Breast epithelium (tissue), 3 donors: ENCODE results near the gene HSPB2.

Experiments
- POLR2AphosphoS5 ChIP-seq, 3 donors: sonication (generic); formaldehyde crosslinking; IDR thresholded peaks; one replicate each; pipeline ENCODE4 v1.6.1; 2017; ENCODE audit warnings: antibody characterized with exemption in 3 of 3
- TF ChIP-seq, protein P1 (sequence below), 3 donors: fragments of 450-650 bp; IDR thresholded peaks; one replicate each; pipeline ENCODE4 v1.5.1; 2016 to 2017; ENCODE audit warnings: antibody characterized with exemption in 3 of 3, mild to moderate bottlenecking in 3 of 3, moderate library complexity in 3 of 3

DNA sequence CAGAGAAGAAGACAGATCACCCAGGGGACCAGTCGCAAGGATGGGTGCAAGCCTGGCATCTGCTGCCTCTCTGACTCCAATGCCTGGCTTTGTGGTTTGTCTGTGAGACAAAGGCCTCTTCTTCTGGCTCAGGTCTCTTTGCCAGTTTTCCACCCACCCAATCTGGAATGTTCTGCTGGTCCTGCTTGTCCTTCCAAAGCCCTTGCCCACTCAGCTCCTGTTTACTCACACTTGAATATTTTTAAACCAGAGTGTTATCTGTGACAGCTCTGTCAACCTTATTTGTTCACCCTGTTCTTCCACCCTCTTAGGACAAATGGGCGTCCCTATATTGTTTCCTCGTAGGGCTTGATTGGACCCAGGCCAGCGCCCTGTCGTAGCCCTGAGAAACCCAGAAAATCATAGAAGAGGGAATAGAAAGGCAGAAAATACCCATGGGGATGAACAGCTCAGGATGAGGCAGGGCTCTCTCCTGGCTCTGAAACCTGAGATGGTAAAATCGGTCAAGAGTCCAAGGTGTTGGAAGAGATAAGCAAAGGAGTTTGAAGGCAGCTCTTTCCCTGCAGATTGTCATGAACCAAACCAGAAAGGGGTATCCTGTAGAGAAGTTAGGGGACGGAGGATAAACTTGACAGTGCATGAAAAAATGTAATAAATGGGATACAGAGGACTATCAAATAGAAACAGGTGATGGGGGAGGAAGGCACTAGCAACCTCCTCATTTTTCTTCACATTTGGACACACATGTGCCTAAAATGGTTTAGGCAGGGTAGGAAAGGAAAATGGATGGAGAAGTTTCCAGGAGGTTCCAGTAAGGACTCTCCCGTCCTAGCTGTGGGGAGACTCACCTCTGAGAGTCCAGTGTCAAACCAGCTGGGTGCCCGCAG lies 1.6 kb upstream of the HSPB2 start:
- TF ChIP-seq, protein P1, sequence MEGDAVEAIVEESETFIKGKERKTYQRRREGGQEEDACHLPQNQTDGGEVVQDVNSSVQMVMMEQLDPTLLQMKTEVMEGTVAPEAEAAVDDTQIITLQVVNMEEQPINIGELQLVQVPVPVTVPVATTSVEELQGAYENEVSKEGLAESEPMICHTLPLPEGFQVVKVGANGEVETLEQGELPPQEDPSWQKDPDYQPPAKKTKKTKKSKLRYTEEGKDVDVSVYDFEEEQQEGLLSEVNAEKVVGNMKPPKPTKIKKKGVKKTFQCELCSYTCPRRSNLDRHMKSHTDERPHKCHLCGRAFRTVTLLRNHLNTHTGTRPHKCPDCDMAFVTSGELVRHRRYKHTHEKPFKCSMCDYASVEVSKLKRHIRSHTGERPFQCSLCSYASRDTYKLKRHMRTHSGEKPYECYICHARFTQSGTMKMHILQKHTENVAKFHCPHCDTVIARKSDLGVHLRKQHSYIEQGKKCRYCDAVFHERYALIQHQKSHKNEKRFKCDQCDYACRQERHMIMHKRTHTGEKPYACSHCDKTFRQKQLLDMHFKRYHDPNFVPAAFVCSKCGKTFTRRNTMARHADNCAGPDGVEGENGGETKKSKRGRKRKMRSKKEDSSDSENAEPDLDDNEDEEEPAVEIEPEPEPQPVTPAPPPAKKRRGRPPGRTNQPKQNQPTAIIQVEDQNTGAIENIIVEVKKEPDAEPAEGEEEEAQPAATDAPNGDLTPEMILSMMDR (IDR thresholded peaks at IDR 0.05), result peak in 1 of 3 donors; percentile 10
- TF ChIP-seq POLR2AphosphoS5 (IDR thresholded peaks at IDR 0.05), result peak in 1 of 3 donors; percentile 47
